ENCODE results near the gene COL6A1.

GRCh38 chr21:46050668-46051378 lies 69.3 kb downstream of the COL6A1 start:
- TF ChIP-seq, protein P1, sequence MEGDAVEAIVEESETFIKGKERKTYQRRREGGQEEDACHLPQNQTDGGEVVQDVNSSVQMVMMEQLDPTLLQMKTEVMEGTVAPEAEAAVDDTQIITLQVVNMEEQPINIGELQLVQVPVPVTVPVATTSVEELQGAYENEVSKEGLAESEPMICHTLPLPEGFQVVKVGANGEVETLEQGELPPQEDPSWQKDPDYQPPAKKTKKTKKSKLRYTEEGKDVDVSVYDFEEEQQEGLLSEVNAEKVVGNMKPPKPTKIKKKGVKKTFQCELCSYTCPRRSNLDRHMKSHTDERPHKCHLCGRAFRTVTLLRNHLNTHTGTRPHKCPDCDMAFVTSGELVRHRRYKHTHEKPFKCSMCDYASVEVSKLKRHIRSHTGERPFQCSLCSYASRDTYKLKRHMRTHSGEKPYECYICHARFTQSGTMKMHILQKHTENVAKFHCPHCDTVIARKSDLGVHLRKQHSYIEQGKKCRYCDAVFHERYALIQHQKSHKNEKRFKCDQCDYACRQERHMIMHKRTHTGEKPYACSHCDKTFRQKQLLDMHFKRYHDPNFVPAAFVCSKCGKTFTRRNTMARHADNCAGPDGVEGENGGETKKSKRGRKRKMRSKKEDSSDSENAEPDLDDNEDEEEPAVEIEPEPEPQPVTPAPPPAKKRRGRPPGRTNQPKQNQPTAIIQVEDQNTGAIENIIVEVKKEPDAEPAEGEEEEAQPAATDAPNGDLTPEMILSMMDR (IDR thresholded peaks at IDR 0.05; ENCODE audit: low read depth, low read length), result no peak
- no peak for TF ChIP-seq EZH2phosphoT487 (IDR thresholded peaks at IDR 0.05; ENCODE audit: low read depth)

All from OCI-LY3 (cell line).